HepG2 (cell line): ENCODE measurements around the gene SMARCB1.

Experiments
- FOXM1 ChIP-seq: sonication (generic); formaldehyde crosslinking; IDR thresholded peaks from 2 replicates; pipeline ENCODE4 v1.5.0; 2020; ENCODE audit warnings: missing genetic modification reagents
- ZNF589 ChIP-seq: sonication (generic); formaldehyde crosslinking; conservative IDR thresholded peaks from 2 replicates; pipeline ENCODE4 v1.8.0; 2022; ENCODE audit warnings: mild to moderate bottlenecking, moderate library complexity, missing genetic modification reagents
- TF ChIP-seq, protein P1 (sequence below): sonication (generic); formaldehyde crosslinking; conservative IDR thresholded peaks from 2 replicates; pipeline ENCODE4 v1.4.0; 2020; ENCODE audit warnings: missing genetic modification reagents
- TF ChIP-seq, protein P2 (sequence below): sonication (generic); formaldehyde crosslinking; IDR thresholded peaks from 2 replicates; pipeline ENCODE4 v1.4.0; 2020; ENCODE audit warnings: mild to moderate bottlenecking, missing genetic modification reagents, borderline replicate concordance
- TF ChIP-seq, protein P3 (sequence below), 2 experiments: IDR thresholded peaks; 2 replicates each; pipeline ENCODE4 v1.6.1; 2011 to 2012; ENCODE audit warnings: low read length in 2 of 2, borderline replicate concordance in 1 of 2, low read depth in 1 of 2, mild to moderate bottlenecking in 1 of 2, moderate library complexity in 1 of 2
- TF ChIP-seq, protein P4 (sequence below): sonication (generic); formaldehyde crosslinking; IDR thresholded peaks from 2 replicates; pipeline ENCODE4 v1.5.0; 2020; ENCODE audit warnings: mild to moderate bottlenecking, missing genetic modification reagents, moderate library complexity

DNA sequence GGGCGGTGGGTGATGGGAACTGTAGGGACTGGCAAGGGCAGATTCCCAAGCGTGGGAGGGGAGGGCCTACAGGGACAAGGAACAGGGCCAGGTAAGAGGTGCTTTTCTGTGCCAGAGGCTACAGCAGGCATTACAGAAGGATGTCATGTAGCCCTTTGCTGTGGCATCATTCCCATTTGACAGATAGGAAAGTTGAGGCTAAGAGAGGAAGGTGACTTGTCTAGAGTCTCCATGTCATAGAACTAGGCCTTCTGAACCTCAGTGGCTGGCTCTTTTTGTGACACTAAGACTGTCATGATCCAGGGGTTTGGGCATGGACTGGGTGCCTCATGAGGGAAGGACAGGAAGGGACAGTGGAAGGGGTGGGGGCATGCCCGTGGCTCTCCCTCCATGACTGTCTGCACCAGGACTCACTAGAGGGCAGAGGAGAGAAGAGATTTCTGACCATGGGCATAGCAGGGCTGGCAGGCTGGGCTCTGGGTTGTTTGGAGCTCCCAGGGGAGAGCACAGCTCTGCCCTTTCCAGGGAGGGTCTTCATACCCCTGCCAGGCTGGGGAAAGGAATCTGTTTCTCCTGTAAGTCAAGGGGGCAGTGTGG is 10.9 kb upstream of the SMARCB1 start:
- TF ChIP-seq FOXM1 (CRISPR knock-in tag) (no peak), ZNF589 (CRISPR knock-in tag) (no peak)
- TF ChIP-seq, protein P1, sequence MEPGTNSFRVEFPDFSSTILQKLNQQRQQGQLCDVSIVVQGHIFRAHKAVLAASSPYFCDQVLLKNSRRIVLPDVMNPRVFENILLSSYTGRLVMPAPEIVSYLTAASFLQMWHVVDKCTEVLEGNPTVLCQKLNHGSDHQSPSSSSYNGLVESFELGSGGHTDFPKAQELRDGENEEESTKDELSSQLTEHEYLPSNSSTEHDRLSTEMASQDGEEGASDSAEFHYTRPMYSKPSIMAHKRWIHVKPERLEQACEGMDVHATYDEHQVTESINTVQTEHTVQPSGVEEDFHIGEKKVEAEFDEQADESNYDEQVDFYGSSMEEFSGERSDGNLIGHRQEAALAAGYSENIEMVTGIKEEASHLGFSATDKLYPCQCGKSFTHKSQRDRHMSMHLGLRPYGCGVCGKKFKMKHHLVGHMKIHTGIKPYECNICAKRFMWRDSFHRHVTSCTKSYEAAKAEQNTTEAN (CRISPR knock-in tag) = no peak
- TF ChIP-seq, protein P2, sequence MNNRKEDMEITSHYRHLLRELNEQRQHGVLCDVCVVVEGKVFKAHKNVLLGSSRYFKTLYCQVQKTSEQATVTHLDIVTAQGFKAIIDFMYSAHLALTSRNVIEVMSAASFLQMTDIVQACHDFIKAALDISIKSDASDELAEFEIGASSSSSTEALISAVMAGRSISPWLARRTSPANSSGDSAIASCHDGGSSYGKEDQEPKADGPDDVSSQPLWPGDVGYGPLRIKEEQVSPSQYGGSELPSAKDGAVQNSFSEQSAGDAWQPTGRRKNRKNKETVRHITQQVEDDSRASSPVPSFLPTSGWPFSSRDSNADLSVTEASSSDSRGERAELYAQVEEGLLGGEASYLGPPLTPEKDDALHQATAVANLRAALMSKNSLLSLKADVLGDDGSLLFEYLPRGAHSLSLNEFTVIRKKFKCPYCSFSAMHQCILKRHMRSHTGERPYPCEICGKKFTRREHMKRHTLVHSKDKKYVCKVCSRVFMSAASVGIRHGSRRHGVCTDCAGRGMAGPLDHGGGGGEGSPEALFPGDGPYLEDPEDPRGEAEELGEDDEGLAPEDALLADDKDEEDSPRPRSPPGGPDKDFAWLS = no peak
- TF ChIP-seq, protein P3, sequence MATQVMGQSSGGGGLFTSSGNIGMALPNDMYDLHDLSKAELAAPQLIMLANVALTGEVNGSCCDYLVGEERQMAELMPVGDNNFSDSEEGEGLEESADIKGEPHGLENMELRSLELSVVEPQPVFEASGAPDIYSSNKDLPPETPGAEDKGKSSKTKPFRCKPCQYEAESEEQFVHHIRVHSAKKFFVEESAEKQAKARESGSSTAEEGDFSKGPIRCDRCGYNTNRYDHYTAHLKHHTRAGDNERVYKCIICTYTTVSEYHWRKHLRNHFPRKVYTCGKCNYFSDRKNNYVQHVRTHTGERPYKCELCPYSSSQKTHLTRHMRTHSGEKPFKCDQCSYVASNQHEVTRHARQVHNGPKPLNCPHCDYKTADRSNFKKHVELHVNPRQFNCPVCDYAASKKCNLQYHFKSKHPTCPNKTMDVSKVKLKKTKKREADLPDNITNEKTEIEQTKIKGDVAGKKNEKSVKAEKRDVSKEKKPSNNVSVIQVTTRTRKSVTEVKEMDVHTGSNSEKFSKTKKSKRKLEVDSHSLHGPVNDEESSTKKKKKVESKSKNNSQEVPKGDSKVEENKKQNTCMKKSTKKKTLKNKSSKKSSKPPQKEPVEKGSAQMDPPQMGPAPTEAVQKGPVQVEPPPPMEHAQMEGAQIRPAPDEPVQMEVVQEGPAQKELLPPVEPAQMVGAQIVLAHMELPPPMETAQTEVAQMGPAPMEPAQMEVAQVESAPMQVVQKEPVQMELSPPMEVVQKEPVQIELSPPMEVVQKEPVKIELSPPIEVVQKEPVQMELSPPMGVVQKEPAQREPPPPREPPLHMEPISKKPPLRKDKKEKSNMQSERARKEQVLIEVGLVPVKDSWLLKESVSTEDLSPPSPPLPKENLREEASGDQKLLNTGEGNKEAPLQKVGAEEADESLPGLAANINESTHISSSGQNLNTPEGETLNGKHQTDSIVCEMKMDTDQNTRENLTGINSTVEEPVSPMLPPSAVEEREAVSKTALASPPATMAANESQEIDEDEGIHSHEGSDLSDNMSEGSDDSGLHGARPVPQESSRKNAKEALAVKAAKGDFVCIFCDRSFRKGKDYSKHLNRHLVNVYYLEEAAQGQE (IDR thresholded peaks at IDR 0.05; ENCODE audit: borderline replicate concordance in 1 of 2, low read depth in 1 of 2, low read length in 2 of 2) = no peak
- TF ChIP-seq, protein P4, sequence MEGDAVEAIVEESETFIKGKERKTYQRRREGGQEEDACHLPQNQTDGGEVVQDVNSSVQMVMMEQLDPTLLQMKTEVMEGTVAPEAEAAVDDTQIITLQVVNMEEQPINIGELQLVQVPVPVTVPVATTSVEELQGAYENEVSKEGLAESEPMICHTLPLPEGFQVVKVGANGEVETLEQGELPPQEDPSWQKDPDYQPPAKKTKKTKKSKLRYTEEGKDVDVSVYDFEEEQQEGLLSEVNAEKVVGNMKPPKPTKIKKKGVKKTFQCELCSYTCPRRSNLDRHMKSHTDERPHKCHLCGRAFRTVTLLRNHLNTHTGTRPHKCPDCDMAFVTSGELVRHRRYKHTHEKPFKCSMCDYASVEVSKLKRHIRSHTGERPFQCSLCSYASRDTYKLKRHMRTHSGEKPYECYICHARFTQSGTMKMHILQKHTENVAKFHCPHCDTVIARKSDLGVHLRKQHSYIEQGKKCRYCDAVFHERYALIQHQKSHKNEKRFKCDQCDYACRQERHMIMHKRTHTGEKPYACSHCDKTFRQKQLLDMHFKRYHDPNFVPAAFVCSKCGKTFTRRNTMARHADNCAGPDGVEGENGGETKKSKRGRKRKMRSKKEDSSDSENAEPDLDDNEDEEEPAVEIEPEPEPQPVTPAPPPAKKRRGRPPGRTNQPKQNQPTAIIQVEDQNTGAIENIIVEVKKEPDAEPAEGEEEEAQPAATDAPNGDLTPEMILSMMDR (CRISPR knock-in tag) = peak; percentile 48
